ENCODE data around the gene FGR. TPM values are rescaled to one million over a fixed set of nuclear protein-coding genes. Genes with fewer than 3 reads are reported as not detected.

Gene FGR
- polyA plus RNA-seq, 1 donor (not counting 4 experiments of a cell fraction or from before 2014, with no cell fraction given) = 0.04 TPM

- DNase-seq (ENCODE audit: low read depth, low spot score) (no peak), FAIRE-seq (peak; percentile 13)
- Histone ChIP-seq H3K27me3 (ENCODE audit: control insufficient read depth, extremely low read depth, insufficient read depth, low read length) (no peaks in the 10 kb centered on the region), H3K79me2 (ENCODE audit: control insufficient read depth, insufficient read depth, low read length) (no peaks in the 10 kb centered on the region), H3K36me3 (ENCODE audit: control insufficient read depth in 2 of 2, extremely low read depth in 1 of 2, insufficient read depth in 2 of 2, low read length in 2 of 2) (no peaks in the 10 kb centered on the region), H2AFZ (ENCODE audit: control insufficient read depth, low read length) (peak overlapping the region; percentile 41), H3K4me1 (ENCODE audit: control insufficient read depth, extremely low read depth, insufficient read depth, low read length) (peaks cover 16% of the 10 kb centered on the region), H3K27ac (ENCODE audit: control insufficient read depth, insufficient read depth, low read length) (peak overlapping the region; percentile 65), H3K4me3 (ENCODE audit: control insufficient read depth in 2 of 3, extremely low read depth in 1 of 3, insufficient read depth in 2 of 3, low read depth in 1 of 3, low read length in 3 of 3) (peak overlapping the region; percentile 27 to 61 (median 36)), H3K9me1 (ENCODE audit: control insufficient read depth, extremely low read depth, insufficient read depth, low read length) (peaks cover 4% of the 10 kb centered on the region), H3K9me3 (ENCODE audit: control insufficient read depth, low read depth, low read length) (no peaks in the 10 kb centered on the region), H4K20me1 (ENCODE audit: control insufficient read depth, extremely low read depth, insufficient read depth, low read length) (peaks cover 3% of the 10 kb centered on the region), H3K9ac (ENCODE audit: control insufficient read depth, extremely low read depth, insufficient read depth, low read length) (peak overlapping the region; percentile 84), H3K4me2 (ENCODE audit: control insufficient read depth, extremely low read depth, insufficient read depth, low read depth, low read length) (peak overlapping the region; percentile 68)
- dilution Hi-C loops (cut with MboI; ENCODE audit: extremely low pct_ligation_motif_present, low sequenced_read_pairs) = no loop called here
- TF ChIP-seq EZH2 (IDR thresholded peaks at IDR 0.05; ENCODE audit: low read length) (no peak), CTCF (optimal IDR thresholded peaks at IDR 0.05 in 1 of 3, IDR thresholded peaks at IDR 0.05 in 1 of 3, conservative IDR thresholded peaks at IDR 0.05 in 1 of 3; ENCODE audit: extremely low read depth in 1 of 3, insufficient read depth in 2 of 3, low read length in 3 of 3) (no peak)
Observed at GRCh38 chr1:27660300-27660835, 25.4 kb upstream of the FGR start.

GRCh38 chr1:27659497-27660299 is 24.7 kb upstream of the FGR start:
- Histone ChIP-seq H3K9me1 (ENCODE audit: control insufficient read depth, extremely low read depth, insufficient read depth, low read length) (peaks cover 4% of the 10 kb centered on the region), H3K4me2 (ENCODE audit: control insufficient read depth, extremely low read depth, insufficient read depth, low read depth, low read length) (peak overlapping the region; percentile 91), H2AFZ (ENCODE audit: control insufficient read depth, low read length) (peak overlapping the region; percentile 58), H4K20me1 (ENCODE audit: control insufficient read depth, extremely low read depth, insufficient read depth, low read length) (peaks cover 3% of the 10 kb centered on the region), H3K9ac (ENCODE audit: control insufficient read depth, extremely low read depth, insufficient read depth, low read length) (peak overlapping the region; percentile 84), H3K27ac (ENCODE audit: control insufficient read depth, insufficient read depth, low read length) (peak overlapping the region; percentile 90), H3K79me2 (ENCODE audit: control insufficient read depth, insufficient read depth, low read length) (no peaks in the 10 kb centered on the region), H3K27me3 (ENCODE audit: control insufficient read depth, extremely low read depth, insufficient read depth, low read length) (no peaks in the 10 kb centered on the region), H3K4me3 (ENCODE audit: control insufficient read depth in 2 of 3, extremely low read depth in 1 of 3, insufficient read depth in 2 of 3, low read depth in 1 of 3, low read length in 3 of 3) (peak overlapping the region; percentile 27 to 74 (median 45)), H3K9me3 (ENCODE audit: control insufficient read depth, low read depth, low read length) (no peaks in the 10 kb centered on the region), H3K4me1 (ENCODE audit: control insufficient read depth, extremely low read depth, insufficient read depth, low read length) (peaks cover 16% of the 10 kb centered on the region), H3K36me3 (ENCODE audit: control insufficient read depth in 2 of 2, extremely low read depth in 1 of 2, insufficient read depth in 2 of 2, low read length in 2 of 2) (no peaks in the 10 kb centered on the region)
- no peak for FAIRE-seq
- TF ChIP-seq CTCF (optimal IDR thresholded peaks at IDR 0.05 in 1 of 3, IDR thresholded peaks at IDR 0.05 in 1 of 3, conservative IDR thresholded peaks at IDR 0.05 in 1 of 3; ENCODE audit: extremely low read depth in 1 of 3, insufficient read depth in 2 of 3, low read length in 3 of 3) = no peak
- TF ChIP-seq EZH2 (IDR thresholded peaks at IDR 0.05; ENCODE audit: low read length) = no peak
- dilution Hi-C loops (cut with MboI; ENCODE audit: extremely low pct_ligation_motif_present, low sequenced_read_pairs) = no loop called here
- no peak for DNase-seq (ENCODE audit: low read depth, low spot score)

All from keratinocyte (primary cell).